22Rv1 (cell line): ENCODE measurements around the gene ANKRD36C.
"Not testable (repeated sequence)": the region's sequence is repeated elsewhere in the genome, so short reads cannot be mapped to it uniquely, and the experiment has no call there.

ENCODE experiments used
- H3K27ac ChIP-seq: fragments of 450-650 bp; 2 replicates; pipeline ENCODE4 v1.5.1; 2017
- ZFX ChIP-seq: fragments of 450-650 bp; IDR thresholded peaks from 2 replicates; pipeline ENCODE4 v1.6.1; 2017; ENCODE audit warnings: antibody characterized with exemption, borderline replicate concordance
- TF ChIP-seq, protein P1 (sequence below): fragments of 450-650 bp; IDR thresholded peaks from 2 replicates; pipeline ENCODE4 v1.5.1; 2017; ENCODE audit warnings: mild to moderate bottlenecking

ANKRD36C gene

GRCh38 chr2:95867929-95868328 lies 123.7 kb downstream of the ANKRD36C start:
- not testable (repeated sequence) for H3K27ac ChIP-seq

DNA sequence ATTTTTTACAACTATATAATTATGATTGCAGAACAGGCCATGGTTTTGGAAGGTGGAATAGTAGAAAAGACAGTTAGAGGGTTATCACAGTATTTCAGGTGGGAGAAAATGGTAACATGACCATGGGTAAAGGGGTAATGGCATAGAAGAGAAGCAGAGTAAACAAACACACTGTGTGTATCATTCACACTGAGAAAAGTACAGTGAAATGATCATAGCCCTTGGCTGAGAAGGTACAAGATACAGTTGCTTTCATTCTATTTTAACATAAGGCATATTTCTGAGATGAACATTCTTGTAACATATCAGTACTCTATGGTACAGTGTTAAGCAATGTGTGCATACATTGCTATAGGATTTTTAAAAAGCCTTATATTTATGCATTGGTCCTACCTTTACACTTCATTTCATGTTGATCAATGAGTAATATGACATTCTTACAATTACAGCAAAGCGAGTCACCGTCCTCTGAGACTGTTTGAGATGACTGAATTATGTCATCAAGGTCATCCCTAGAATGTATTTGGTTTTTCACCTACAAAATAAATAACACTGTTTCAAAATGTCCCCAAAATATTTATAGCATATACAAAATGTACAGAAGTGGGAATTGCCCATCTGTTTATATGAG lies 124.5 kb downstream of the ANKRD36C start:
- H3K27ac ChIP-seq, result not testable (repeated sequence)

- not testable (repeated sequence) for H3K27ac ChIP-seq
Measured at GRCh38 chr2:95862121-95862520, 129.5 kb downstream of the ANKRD36C start.

DNA sequence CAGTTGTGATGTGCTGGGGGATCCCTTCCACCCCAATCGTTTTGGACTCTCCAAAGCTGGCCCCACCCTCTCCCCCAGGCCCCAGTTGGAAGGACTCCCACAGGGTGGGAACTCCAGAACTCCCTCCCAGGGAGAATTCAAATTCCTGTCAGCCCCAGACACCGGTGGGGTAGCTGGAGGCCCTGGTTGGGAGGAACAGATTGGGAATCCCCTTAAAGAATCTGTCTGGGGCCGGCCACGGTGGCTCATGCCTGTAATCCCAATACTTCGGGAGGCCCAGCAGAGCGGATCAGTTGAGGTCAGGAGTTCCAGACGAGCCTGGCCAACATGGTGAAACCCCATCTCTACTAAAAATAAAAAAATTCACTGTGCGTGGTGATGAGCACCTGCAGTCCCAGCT lies 155.5 kb downstream of the ANKRD36C start:
- TF ChIP-seq ZFX, result no peak
- TF ChIP-seq, protein P1, sequence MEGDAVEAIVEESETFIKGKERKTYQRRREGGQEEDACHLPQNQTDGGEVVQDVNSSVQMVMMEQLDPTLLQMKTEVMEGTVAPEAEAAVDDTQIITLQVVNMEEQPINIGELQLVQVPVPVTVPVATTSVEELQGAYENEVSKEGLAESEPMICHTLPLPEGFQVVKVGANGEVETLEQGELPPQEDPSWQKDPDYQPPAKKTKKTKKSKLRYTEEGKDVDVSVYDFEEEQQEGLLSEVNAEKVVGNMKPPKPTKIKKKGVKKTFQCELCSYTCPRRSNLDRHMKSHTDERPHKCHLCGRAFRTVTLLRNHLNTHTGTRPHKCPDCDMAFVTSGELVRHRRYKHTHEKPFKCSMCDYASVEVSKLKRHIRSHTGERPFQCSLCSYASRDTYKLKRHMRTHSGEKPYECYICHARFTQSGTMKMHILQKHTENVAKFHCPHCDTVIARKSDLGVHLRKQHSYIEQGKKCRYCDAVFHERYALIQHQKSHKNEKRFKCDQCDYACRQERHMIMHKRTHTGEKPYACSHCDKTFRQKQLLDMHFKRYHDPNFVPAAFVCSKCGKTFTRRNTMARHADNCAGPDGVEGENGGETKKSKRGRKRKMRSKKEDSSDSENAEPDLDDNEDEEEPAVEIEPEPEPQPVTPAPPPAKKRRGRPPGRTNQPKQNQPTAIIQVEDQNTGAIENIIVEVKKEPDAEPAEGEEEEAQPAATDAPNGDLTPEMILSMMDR, result no peak

GRCh38 chr2:95834077-95835013 lies 157.3 kb downstream of the ANKRD36C start:
- H3K27ac ChIP-seq, result not testable (repeated sequence)

More for the DNA sequence above, 155.5 kb downstream of the ANKRD36C start:
- H3K27ac ChIP-seq, result no peak overlapping the region

GRCh38 chr2:95824218-95824617 lies 167.4 kb downstream of the ANKRD36C start:
- H3K27ac ChIP-seq, result not testable (repeated sequence)

GRCh38 chr2:95817521-95817920 lies 174.1 kb downstream of the ANKRD36C start:
- not testable (repeated sequence) for H3K27ac ChIP-seq

- not testable (repeated sequence) for H3K27ac ChIP-seq
Measured at GRCh38 chr2:95813311-95813710, 178.3 kb downstream of the ANKRD36C start.

- no peak for TF ChIP-seq ZFX
- TF ChIP-seq, protein P1, result no peak
- no peak overlapping the region for H3K27ac ChIP-seq
Measured at GRCh38 chr2:95799892-95800291, 191.7 kb downstream of the ANKRD36C start.

DNA sequence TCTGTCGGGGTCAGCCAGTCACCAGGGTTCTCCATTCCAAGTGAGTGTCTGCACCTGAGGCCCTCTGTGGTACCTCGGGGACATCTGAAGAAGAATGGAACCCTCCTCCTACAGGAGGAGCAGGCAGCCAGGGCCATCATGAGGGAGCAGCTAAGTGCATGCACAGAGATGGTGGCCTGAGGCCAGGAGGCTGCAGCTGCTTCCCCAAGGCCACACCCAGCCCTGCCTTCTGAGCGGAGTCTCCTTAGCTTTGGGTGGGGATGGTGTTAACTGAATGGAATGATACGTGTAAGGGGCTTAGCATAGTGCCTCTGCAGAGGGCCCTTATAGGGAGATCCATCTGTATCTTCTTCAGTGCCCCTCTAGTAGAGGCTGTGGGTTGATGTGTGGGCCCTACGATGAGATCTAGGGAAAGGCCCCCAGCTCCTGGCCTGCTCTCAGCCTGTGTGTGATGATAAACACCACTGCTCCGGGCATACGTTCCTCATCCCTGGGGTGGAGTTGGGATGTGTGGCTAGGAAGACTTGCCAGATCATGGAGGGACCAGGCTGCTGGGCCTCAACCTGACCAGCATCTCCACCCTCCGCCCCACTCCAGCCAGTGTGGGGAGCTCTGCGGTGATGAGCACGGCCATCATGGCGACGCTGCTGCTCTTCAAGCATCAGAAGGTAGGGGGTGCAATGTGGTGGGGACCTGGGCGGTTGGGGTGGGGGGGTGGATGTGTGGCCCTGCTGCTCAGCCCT lies 192.3 kb downstream of the ANKRD36C start:
- H3K27ac ChIP-seq, result not testable (repeated sequence)

DNA sequence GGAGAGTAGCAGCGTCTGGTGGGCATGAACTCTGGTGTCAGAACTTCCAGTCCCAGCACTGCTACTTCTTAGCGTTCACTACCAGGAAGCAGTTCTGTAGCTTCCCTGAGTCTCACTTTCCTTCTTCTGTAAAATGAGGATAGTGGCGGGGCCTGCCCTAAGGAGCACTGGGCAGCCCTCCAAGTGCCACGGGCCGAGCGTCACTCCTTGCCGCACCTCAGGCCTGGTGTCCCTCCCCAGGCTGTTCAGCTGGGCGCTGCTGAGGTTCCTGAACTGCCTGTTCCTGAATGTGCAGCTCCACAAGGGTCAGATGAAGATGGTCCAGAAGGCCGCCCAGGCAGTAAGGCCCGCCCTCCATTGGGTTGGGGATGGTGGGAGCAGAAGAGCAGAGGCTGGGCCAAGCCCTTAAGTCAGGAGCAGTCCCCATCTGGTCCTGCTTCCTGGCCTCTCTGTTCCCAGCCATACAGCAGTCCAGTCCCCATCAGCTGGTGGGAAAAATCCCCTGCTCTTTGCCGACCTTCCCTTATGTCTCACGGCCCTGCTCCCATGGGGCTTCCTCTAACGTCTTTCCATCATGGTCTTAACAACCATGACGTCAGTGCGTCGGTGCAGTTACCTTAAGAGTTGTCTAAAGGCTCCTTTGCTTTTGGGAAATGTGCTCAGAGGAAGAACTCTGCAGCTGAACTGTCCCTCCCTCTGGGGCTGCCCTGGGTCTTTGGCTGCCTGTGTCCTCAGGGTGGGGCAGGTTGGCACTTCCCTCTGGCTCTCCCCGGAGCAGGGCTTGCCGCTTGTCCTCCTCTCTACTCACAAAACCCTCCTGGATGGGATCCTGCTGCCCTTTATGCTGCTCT lies 195.2 kb downstream of the ANKRD36C start:
- not testable (repeated sequence) for H3K27ac ChIP-seq

DNA sequence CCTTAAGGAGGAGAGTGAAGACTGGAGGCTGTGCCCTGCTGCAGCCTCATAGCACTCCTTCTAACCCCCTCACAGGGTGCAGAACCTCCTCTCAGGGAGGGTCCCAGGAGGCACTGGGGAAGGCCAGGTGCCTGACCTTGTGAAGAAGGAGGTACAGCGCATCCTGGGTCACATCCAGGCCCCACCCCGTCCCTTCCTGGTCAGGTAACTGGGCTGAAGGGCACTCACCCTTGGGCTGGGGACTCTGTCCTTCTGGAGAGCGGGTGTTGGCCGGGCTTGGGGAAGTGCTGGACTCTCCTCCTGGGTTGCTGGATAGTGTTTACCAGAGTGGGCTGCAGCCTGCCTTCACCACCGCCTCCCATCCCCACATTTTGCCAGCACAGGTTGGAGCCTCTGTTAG lies 197.7 kb downstream of the ANKRD36C start:
- H3K27ac ChIP-seq, result not testable (repeated sequence)

GRCh38 chr2:95790180-95790579 lies 201.4 kb downstream of the ANKRD36C start:
- not testable (repeated sequence) for H3K27ac ChIP-seq

DNA sequence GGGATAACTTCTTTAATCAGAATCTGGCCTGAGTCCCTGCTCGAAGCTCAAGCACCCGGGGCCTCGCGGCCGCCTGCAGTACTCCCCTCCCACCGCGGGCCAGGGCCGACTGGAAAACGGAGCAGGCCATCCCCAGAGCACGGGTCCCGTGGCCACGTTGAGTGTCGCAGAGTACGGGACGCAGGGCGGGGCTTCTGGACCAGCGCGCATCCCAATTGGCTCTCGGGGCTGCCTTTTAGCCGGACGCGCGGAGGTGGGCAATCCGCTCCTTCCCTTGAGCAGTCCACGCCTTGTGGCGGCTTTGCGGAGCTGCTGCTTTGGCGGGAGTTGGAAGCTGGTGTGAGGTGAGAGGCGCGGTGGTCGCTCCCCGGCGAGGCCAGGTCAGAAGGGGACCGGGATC lies 202.2 kb downstream of the ANKRD36C start:
- not testable (repeated sequence) for H3K27ac ChIP-seq

DNA sequence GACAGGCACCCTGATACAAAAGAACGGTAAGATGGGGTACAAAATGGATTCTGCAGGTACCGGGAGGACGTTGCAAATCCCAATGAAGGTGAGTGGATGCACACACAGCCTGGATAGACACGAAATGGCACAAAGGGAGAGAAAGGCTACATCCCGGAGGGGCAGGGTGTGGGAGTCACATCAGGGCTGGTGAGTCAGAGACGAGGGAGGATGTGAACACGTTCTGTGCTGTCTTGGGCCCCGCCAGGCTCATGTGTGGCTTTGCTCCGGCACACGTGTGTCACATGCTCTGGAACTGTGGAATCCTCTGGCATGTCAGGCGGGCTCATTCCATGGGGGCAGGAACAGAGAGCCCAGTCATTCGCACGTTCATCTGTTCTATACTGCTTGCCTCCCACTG lies 203.0 kb downstream of the ANKRD36C start:
- not testable (repeated sequence) for H3K27ac ChIP-seq
